ENCODE measurements around the gene GDAP2. TPM values are rescaled to one million over a fixed set of nuclear protein-coding genes. Genes with fewer than 3 reads are reported as not detected.

Gene GDAP2
- total and polyA plus RNA-seq, 2 of the 4 experiments (the other 2 are of a cell fraction) = 5.4 to 27.1 TPM

- no CpG with 5 or more reads among the region's 2 CpGs for WGBS, 2 experiments (ENCODE audit: extremely low coverage in 2 of 2, insufficient read length in 1 of 2)
- H2AK9ac ChIP-seq (replicated peaks; ENCODE audit: low read depth, low read length, poor library complexity) = no peak overlapping the region
- H3K9me1 ChIP-seq (ENCODE audit: insufficient read depth, low read length) = peaks cover 4% of the 10 kb centered on the region; the same call in 1 of the 2 replicates
- TF ChIP-seq MAZ (IDR thresholded peaks at IDR 0.05; ENCODE audit: borderline replicate concordance, low read depth, low read length) = no peak
- no peak for TF ChIP-seq FOS (IDR thresholded peaks at IDR 0.05; ENCODE audit: low read depth, low read length)
- no peak for TF ChIP-seq SMC3 (IDR thresholded peaks at IDR 0.05; ENCODE audit: low read depth, low read length)
- TF ChIP-seq RFX5 (IDR thresholded peaks at IDR 0.05; ENCODE audit: low read depth, low read length) = no peak
- TF ChIP-seq RCOR1 (IDR thresholded peaks at IDR 0.05; ENCODE audit: insufficient replicate concordance, low read length) = no peak
- TF ChIP-seq USF2 (IDR thresholded peaks at IDR 0.05; ENCODE audit: low read depth, low read length) = no peak
- TF ChIP-seq POLR2A (IDR thresholded peaks at IDR 0.05; ENCODE audit: low read depth, low read length) = no peak
- no peak for TF ChIP-seq BHLHE40 (IDR thresholded peaks at IDR 0.05; ENCODE audit: low read depth, low read length)
- TF ChIP-seq ELK1 (IDR thresholded peaks at IDR 0.05; ENCODE audit: borderline replicate concordance, low read depth, low read length) = no peak
- no peak for TF ChIP-seq CHD1 (IDR thresholded peaks at IDR 0.05; ENCODE audit: low read depth, low read length)
- in situ Hi-C loops (cut with MboI; ENCODE audit: low sequenced_read_pairs) (no loop called here), intact Hi-C loops (cut with micrococcal nuclease) (loop anchor here (10.0 kb wide), 1 partner anchor 857 kb away; the partner anchor contains the start of gene TTF2), dilution Hi-C loops (cut with HindIII; ENCODE audit: low sequenced_read_pairs, unreplicated experiment) (no loop called here)
- no peak overlapping the region for H2BK120ac ChIP-seq (ENCODE audit: low read depth, low read length)
- no peak overlapping the region for H3K4me3 ChIP-seq (ENCODE audit: insufficient read depth, low read depth, low read length)
- DNase-seq (no peak), ATAC-seq (ENCODE audit: low read depth) (no peak)
- no peak overlapping the region for H2BK20ac ChIP-seq (ENCODE audit: low read depth, low read length)
- H3K27me3 ChIP-seq (ENCODE audit: control insufficient read depth, insufficient read depth, low read length) = no peaks in the 10 kb centered on the region
- no peak overlapping the region for H3K4ac ChIP-seq (ENCODE audit: low read depth, low read length)
- no peak overlapping the region for H3K56ac ChIP-seq (ENCODE audit: extremely low read depth, insufficient read depth, low read length)
- peaks cover 6 to 42% of the 10 kb centered on the region in 2 experiments; a peak in 3 of 4 replicates for H3K79me1 ChIP-seq (ENCODE audit: low read depth in 1 of 2, low read length in 2 of 2)
- no peak overlapping the region for H2AFZ ChIP-seq (replicated peaks; ENCODE audit: low read length, poor library complexity)
- H3K36me3 ChIP-seq (ENCODE audit: control insufficient read depth, insufficient read depth, low read length) = peaks cover 3% of the 10 kb centered on the region
- H4K5ac ChIP-seq (ENCODE audit: low read depth, low read length) = no peak overlapping the region
- H3K18ac ChIP-seq (ENCODE audit: low read depth, low read length) = no peak overlapping the region
- H3K14ac ChIP-seq (replicated peaks; ENCODE audit: low read depth, low read length) = no peak overlapping the region
- no peaks in the 10 kb centered on the region for H3K4me1 ChIP-seq (ENCODE audit: control insufficient read depth, insufficient read depth, low read length)
- CTCF ChIA-PET = no interaction called here
- POLR2A ChIA-PET (ENCODE audit: unreplicated experiment) = no interaction called here
- no TSS peak for BruUV-seq (replicated peaks)
- no peak overlapping the region for H3K27ac ChIP-seq (ENCODE audit: insufficient read depth, low read length)
- no peak overlapping the region for H3K23ac ChIP-seq (ENCODE audit: low read depth, low read length)
- H3K9me3 ChIP-seq (ENCODE audit: control insufficient read depth, insufficient read depth, low read length) = no peaks in the 10 kb centered on the region
- H3K9ac ChIP-seq (ENCODE audit: low read depth, low read length) = no peak overlapping the region
- H4K20me1 ChIP-seq (ENCODE audit: insufficient read depth, low read length) = peaks cover 3% of the 10 kb centered on the region; the same call in 1 of the 2 replicates
- H4K8ac ChIP-seq (ENCODE audit: low read depth in 2 of 2, low read length in 2 of 2) = no peak overlapping the region
- H4K91ac ChIP-seq (ENCODE audit: insufficient read depth, low read depth, low read length) = no peak overlapping the region
- H2BK15ac ChIP-seq (ENCODE audit: low read depth, low read length) = no peak overlapping the region
- no peak overlapping the region for H3K4me2 ChIP-seq (ENCODE audit: low read depth, low read length)
- no peak overlapping the region for H2BK5ac ChIP-seq (ENCODE audit: low read depth, low read length, poor library complexity, severe bottlenecking)
- no peak overlapping the region for H2AK5ac ChIP-seq (ENCODE audit: low read depth, low read length)
Observed at GRCh38 chr1:117921991-117922390, 7.4 kb downstream of the GDAP2 start.
